Tibial artery (tissue), 4 donors: ENCODE data around the gene LRRC8D.
A peak's percentile ranks its signal among the peaks of the same experiment; 100 is the strongest.

ENCODE experiments used
- DNase-seq, 2 donors: peaks; one replicate each; pipeline ENCODE4 v3.0.0-alpha.2; 2019
- H3K27ac ChIP-seq, 2 donors: fragments of 200-600 bp; sonication (generic) in 1 of 2; 1 replicate in 1 of 2; 2 replicates in 1 of 2; pipeline ENCODE4 v1.5.1; 2018 to 2019; ENCODE audit warnings: mild to moderate bottlenecking in 1 of 2
- H3K27me3 ChIP-seq, 2 donors: fragments of 200-600 bp; sonication (generic) in 1 of 2; one replicate each; pipeline versions ENCODE4 v1.5.1 to v1.6.0; 2016 to 2019
- H3K36me3 ChIP-seq, 3 donors: fragments of 200-600 bp; sonication (generic) in 2 of 3; one replicate each; pipeline ENCODE4 v1.5.1; 2016 to 2019; ENCODE audit warnings: mild to moderate bottlenecking in 2 of 3
- H3K4me1 ChIP-seq, 4 donors: fragments of 200-600 bp; sonication (generic) in 2 of 4; 1 replicate in 3 of 4; 2 replicates in 1 of 4; pipeline ENCODE4 v1.5.1; 2016 to 2019
- H3K4me3 ChIP-seq, 2 donors: fragments of 200-600 bp; sonication (generic) in 1 of 2; 1 replicate in 1 of 2; 2 replicates in 1 of 2; pipeline ENCODE4 v1.5.1; 2018 to 2019; ENCODE audit warnings: mild to moderate bottlenecking in 2 of 2
- H3K9me3 ChIP-seq, 3 donors: fragments of 200-600 bp; sonication (generic) in 1 of 3; one replicate each; pipeline ENCODE4 v1.5.1; 2016 to 2019
- CTCF ChIP-seq, 2 experiments: fragments of 200-600 bp in 1 of 2; fragments of 450-650 bp in 1 of 2; IDR thresholded peaks; one replicate each; pipeline ENCODE4 v1.5.1; 2017 to 2019; ENCODE audit warnings: antibody characterized with exemption in 2 of 2, mild to moderate bottlenecking in 1 of 2, moderate library complexity in 1 of 2
- intact Hi-C: fragments of 100-400 bp; cut with DNase I; formaldehyde crosslinking; loops from one replicate; pipeline ENCODE4 v1.15.0; 2023; ENCODE audit warnings: low total_unique reads

LRRC8D gene

GRCh38 chr1:89804642-89805237 is 16.1 kb upstream of the LRRC8D start:
- no peak overlapping the region for H3K27ac ChIP-seq
- intact Hi-C loops, result loop anchor here (5.0 kb wide), 1 partner anchor 183 kb away; no protein-coding TSS in a partner anchor
- no peak overlapping the region for H3K4me3 ChIP-seq

DNA sequence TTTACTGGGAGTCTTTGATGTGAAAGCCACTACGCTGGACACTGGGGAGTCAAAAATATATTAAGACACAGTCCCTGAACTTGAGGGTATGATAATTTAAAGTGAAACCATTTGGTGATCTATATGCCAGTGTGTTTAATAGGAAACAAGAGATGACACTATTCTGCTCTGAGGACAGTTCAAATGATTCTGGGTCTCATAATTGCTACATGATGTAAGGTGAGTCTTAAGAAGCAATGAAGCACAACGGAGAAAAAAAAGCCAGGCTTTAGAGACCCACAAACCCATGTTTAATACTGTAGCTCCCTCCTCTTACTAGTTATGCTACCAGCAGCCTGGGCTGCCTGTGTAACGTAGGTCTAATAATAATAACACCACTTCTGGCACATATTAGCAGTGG is 14.2 kb upstream of the LRRC8D start:
- intact Hi-C loops, result loop anchor here (5.0 kb wide), 1 partner anchor 181 kb away; no protein-coding TSS in a partner anchor
- H3K36me3 ChIP-seq, result no peaks in the 10 kb centered on the region
- no peak overlapping the region for H3K4me3 ChIP-seq
- H3K9me3 ChIP-seq, result no peaks in the 10 kb centered on the region
- H3K27me3 ChIP-seq, result peaks cover 0 to 14% of the 10 kb centered on the region in 2 donors
- DNase-seq, result no peak
- no peak overlapping the region for H3K27ac ChIP-seq
- H3K4me1 ChIP-seq, result no peaks in the 10 kb centered on the region
- no peak for TF ChIP-seq CTCF (IDR thresholded peaks at IDR 0.05)

More at GRCh38 chr1:89804642-89805237, 16.1 kb upstream of the LRRC8D start:
- Histone ChIP-seq H3K4me1 (no peaks in the 10 kb centered on the region), H3K9me3 (no peaks in the 10 kb centered on the region), H3K36me3 (no peaks in the 10 kb centered on the region), H3K27me3 (peaks cover 0 to 14% of the 10 kb centered on the region in 2 donors)
- TF ChIP-seq CTCF (IDR thresholded peaks at IDR 0.05), result peak; percentile 81 to 87
- peak; percentile 84 to 91 for DNase-seq

GRCh38 chr1:89807503-89807902 is 13.3 kb upstream of the LRRC8D start:
- intact Hi-C loops, result loop anchor here (5.0 kb wide), 1 partner anchor 180 kb away; no protein-coding TSS in a partner anchor
- no peak overlapping the region for H3K4me3 ChIP-seq

GRCh38 chr1:89807983-89808382 is 12.8 kb upstream of the LRRC8D start:
- TF ChIP-seq CTCF (IDR thresholded peaks at IDR 0.05), result no peak
- intact Hi-C loops, result loop anchor here (5.0 kb wide), 1 partner anchor 179 kb away; no protein-coding TSS in a partner anchor
- DNase-seq, result no peak

More at GRCh38 chr1:89807503-89807902, 13.3 kb upstream of the LRRC8D start:
- H3K9me3 ChIP-seq, result no peaks in the 10 kb centered on the region
- peaks cover 0 to 14% of the 10 kb centered on the region in 2 donors for H3K27me3 ChIP-seq
- H3K36me3 ChIP-seq, result no peaks in the 10 kb centered on the region
- no peak for DNase-seq
- H3K27ac ChIP-seq, result no peak overlapping the region
- H3K4me1 ChIP-seq, result no peaks in the 10 kb centered on the region
- TF ChIP-seq CTCF (IDR thresholded peaks at IDR 0.05), result no peak

DNA sequence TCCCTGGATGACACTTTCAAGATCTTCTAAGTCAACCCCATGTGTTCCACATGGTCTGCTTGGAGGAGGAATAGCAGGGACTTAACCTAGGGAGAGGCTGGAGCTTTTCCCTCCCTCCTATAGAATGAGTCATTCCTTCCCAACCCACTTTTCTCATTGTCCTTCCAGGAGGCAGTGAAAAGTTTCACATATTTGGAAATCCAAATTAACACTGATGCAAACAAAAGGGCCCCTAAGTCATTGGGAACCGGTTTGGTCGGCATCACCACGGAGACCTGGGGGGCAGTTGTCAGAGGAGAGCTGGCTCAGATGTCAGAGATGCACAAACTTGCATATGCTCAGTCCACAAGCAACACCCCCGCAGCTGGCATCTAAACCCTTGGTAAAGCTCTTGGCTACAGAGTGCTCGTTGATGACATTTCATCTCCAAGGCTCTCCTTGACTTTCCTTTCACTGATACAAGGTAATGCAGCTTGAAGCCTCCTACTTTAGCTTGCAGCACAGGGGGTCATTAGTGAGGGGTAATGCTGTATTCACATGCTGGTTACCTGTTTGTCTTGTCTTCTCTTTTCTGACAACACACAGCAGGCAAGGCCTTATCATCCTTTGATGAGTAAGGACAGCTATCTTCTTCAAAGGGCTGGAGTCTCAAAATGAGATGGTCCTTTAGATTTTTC is 12.3 kb upstream of the LRRC8D start:
- H3K27me3 ChIP-seq, result peaks cover 0 to 14% of the 10 kb centered on the region in 2 donors
- no peak overlapping the region for H3K27ac ChIP-seq
- no peak for TF ChIP-seq CTCF (IDR thresholded peaks at IDR 0.05)
- H3K36me3 ChIP-seq, result no peaks in the 10 kb centered on the region
- H3K9me3 ChIP-seq, result no peaks in the 10 kb centered on the region
- no peaks in the 10 kb centered on the region for H3K4me1 ChIP-seq
- intact Hi-C loops, result loop anchor here (5.0 kb wide), 1 partner anchor 179 kb away; no protein-coding TSS in a partner anchor
- DNase-seq, result no peak
- H3K4me3 ChIP-seq, result no peak overlapping the region

More at GRCh38 chr1:89807983-89808382, 12.8 kb upstream of the LRRC8D start:
- Histone ChIP-seq H3K27me3 (peaks cover 0 to 14% of the 10 kb centered on the region in 2 donors), H3K4me1 (no peaks in the 10 kb centered on the region), H3K4me3 (no peak overlapping the region), H3K36me3 (no peaks in the 10 kb centered on the region), H3K9me3 (no peaks in the 10 kb centered on the region), H3K27ac (no peak overlapping the region)
